GM19438 (cell line): Measurements from ENCODE around the gene LRP10.
A peak's percentile ranks its signal among the peaks of the same experiment; 100 is the strongest.
"Not testable (repeated sequence)": the region's sequence is repeated elsewhere in the genome, so short reads cannot be mapped to it uniquely, and the experiment has no call there.

Experiments
- ATAC-seq: cut with Tn5 transposase; IDR thresholded peaks from one replicate; pipeline ENCODE4 v1.9.1; 2021; ENCODE audit warnings: low read depth; ENCODE audit not compliant: unreplicated experiment

LRP10 gene

GRCh38 chr14:22908601-22909000, 37.1 kb downstream of the LRP10 start:
- no peak for ATAC-seq

- ATAC-seq, result no peak
Measured at GRCh38 chr14:22910916-22911315, 39.4 kb downstream of the LRP10 start.

GRCh38 chr14:22914836-22915235, 43.3 kb downstream of the LRP10 start:
- ATAC-seq, result not testable (repeated sequence)

GRCh38 chr14:22915886-22916521, 44.5 kb downstream of the LRP10 start:
- no peak for ATAC-seq

GRCh38 chr14:22918804-22919600, 47.5 kb downstream of the LRP10 start, which contains the start of gene RBM23:
Gene RBM23 (minus strand): TSS chr14:22919149.
- peak; percentile 93 for ATAC-seq

GRCh38 chr14:22919601-22919921, 48.0 kb downstream of the LRP10 start:
- peak; percentile 24 for ATAC-seq

GRCh38 chr14:22920697-22921096, 49.2 kb downstream of the LRP10 start:
- no peak for ATAC-seq

GRCh38 chr14:22922294-22922693, 50.8 kb downstream of the LRP10 start:
- no peak for ATAC-seq

- ATAC-seq, result no peak
Measured at GRCh38 chr14:22923746-22924145, 52.2 kb downstream of the LRP10 start.

- ATAC-seq, result no peak
Measured at GRCh38 chr14:22925513-22925912, 54.0 kb downstream of the LRP10 start.

- no peak for ATAC-seq
Measured at GRCh38 chr14:22926316-22926715, 54.8 kb downstream of the LRP10 start.

- no peak for ATAC-seq
Measured at GRCh38 chr14:22928237-22929103, 56.9 kb downstream of the LRP10 start.

GRCh38 chr14:22929104-22929960, 57.8 kb downstream of the LRP10 start, which contains the start of gene PRMT5:
Gene PRMT5 (minus strand): TSS chr14:22929376. CDS start chr14:22929361, 15 bp downstream.
- ATAC-seq, result peak; percentile 92

GRCh38 chr14:22929961-22930364, 58.4 kb downstream of the LRP10 start:
- ATAC-seq, result no peak
